CD4-positive, alpha-beta memory T cell (primary cell): ENCODE measurements around the gene INTS7. TPM values are rescaled to one million over a fixed set of nuclear protein-coding genes. Genes with fewer than 3 reads are reported as not detected.

Experiments used
- CTCF ChIA-PET: fragments of 350-600 bp; sonication (Branson Sonifier 250); formaldehyde crosslinking; loops from one replicate; lab custom pipeline; 2021; ENCODE audit warnings: inconsistent platforms; ENCODE audit not compliant: partially characterized antibody; lab: Charles Lee
- POLR2A ChIA-PET: fragments of 350-600 bp; sonication (Branson Sonifier 250); formaldehyde crosslinking; loops from one replicate; lab custom pipeline; 2021; ENCODE audit not compliant: partially characterized antibody; lab: Charles Lee
- DNase-seq, 5 donors: peaks; one replicate each; pipeline versions ENCODE4 v3.0.0 to v3.0.0-alpha.2; 2020 to 2022; ENCODE audit warnings: mixed read lengths in 1 of 5
- H3K27ac ChIP-seq: one replicate; pipeline ENCODE4 v1.7.0; 2013; ENCODE audit warnings: low read depth, low read length
- H3K27me3 ChIP-seq: 2 replicates; pipeline ENCODE4 v1.7.0; 2013; ENCODE audit warnings: mild to moderate bottlenecking, low read length, moderate library complexity; ENCODE audit not compliant: insufficient read depth
- H3K36me3 ChIP-seq: 2 replicates; pipeline ENCODE4 v1.7.0; 2013; ENCODE audit warnings: mild to moderate bottlenecking, low read length, moderate library complexity; ENCODE audit not compliant: insufficient read depth
- H3K4me1 ChIP-seq: 2 replicates; pipeline ENCODE4 v1.7.0; 2013; ENCODE audit warnings: mild to moderate bottlenecking, low read length, moderate library complexity; ENCODE audit not compliant: insufficient read depth
- H3K4me3 ChIP-seq, 2 donors: one replicate each; pipeline ENCODE4 v1.7.0; 2013; ENCODE audit warnings: low read length in 2 of 2, mild to moderate bottlenecking in 1 of 2
- H3K9me3 ChIP-seq, 2 donors: one replicate each; pipeline ENCODE4 v1.7.0; 2013; ENCODE audit warnings: low read length in 2 of 2, control low read depth in 1 of 2; ENCODE audit not compliant: control insufficient read depth in 1 of 2
- H3K27ac Mint-ChIP-seq, 7 donors: one replicate each; pipeline ENCODE4 v1.8.0; 2020 to 2021; ENCODE audit warnings: mixed read lengths in 7 of 7, mild to moderate bottlenecking in 6 of 7, inconsistent platforms in 3 of 7, moderate library complexity in 3 of 7
- H3K27me3 Mint-ChIP-seq, 2 donors: one replicate each; pipeline ENCODE4 v1.8.0; 2020 to 2021; ENCODE audit warnings: mixed read lengths in 2 of 2
- H3K36me3 Mint-ChIP-seq, 2 donors: one replicate each; pipeline ENCODE4 v1.8.0; 2020 to 2021; ENCODE audit warnings: mixed read lengths in 2 of 2, inconsistent platforms in 1 of 2, mild to moderate bottlenecking in 1 of 2
- H3K4me1 Mint-ChIP-seq, 4 donors: one replicate each; pipeline ENCODE4 v1.8.0; 2020 to 2021; ENCODE audit warnings: mixed read lengths in 4 of 4, mild to moderate bottlenecking in 1 of 4
- H3K4me3 Mint-ChIP-seq, 8 donors: one replicate each; pipeline ENCODE4 v1.8.0; 2020 to 2021; ENCODE audit warnings: mixed read lengths in 8 of 8, mild to moderate bottlenecking in 7 of 8, moderate library complexity in 6 of 8, inconsistent platforms in 3 of 8
- H3K9me3 Mint-ChIP-seq, 8 donors: one replicate each; pipeline ENCODE4 v1.8.0; 2020 to 2021; ENCODE audit warnings: mixed read lengths in 8 of 8, mild to moderate bottlenecking in 5 of 8, inconsistent platforms in 3 of 8, moderate library complexity in 1 of 8
- intact Hi-C: fragments of 100-400 bp; cut with micrococcal nuclease; formaldehyde crosslinking; loops from one replicate; pipeline ENCODE4 v1.15.1; 2023
- polyA plus RNA-seq, 2 donors: library from polyadenylated mRNA; unstranded; fragments of 300-500 nt; fragmentation: Illumina TruSeq; gene quantifications; one replicate each; pipeline ENCODE4 v1.2.3, GENCODE V29; 2021
- total RNA-seq, 2 experiments: library from RNA; stranded (reverse); gene quantifications; one replicate each; pipeline ENCODE4 v1.2.3, GENCODE V29; 2021

Gene INTS7
- total and polyA plus RNA-seq, 4 experiments from 2014 or later = 8.4 to 19.1 (median 10.9) TPM

GRCh38 chr1:212073490-212073889 lies 38.1 kb upstream of the INTS7 start:
- no peaks in the 10 kb centered on the region for H3K9me3 ChIP-seq
- Mint-ChIP-seq H3K27me3 (no peaks in the 10 kb centered on the region), H3K4me1 (peaks cover 0 to 3% (median 1%) of the 10 kb centered on the region in 4 donors), H3K9me3 (no peaks in the 10 kb centered on the region), H3K27ac (no peak overlapping the region), H3K36me3 (no peaks in the 10 kb centered on the region), H3K4me3 (no peak overlapping the region)
- H3K4me1 ChIP-seq = no peaks in the 10 kb centered on the region
- no peak for DNase-seq
- H3K36me3 ChIP-seq = no peaks in the 10 kb centered on the region
- intact Hi-C loops = no loop called here
- ChIA-PET CTCF (interaction anchor here (0.9 to 5.6 kb wide), 8 partner anchors 13 to 393 kb away, joined by 3 to 404 read pairs (median 19); partner anchors contain the start of genes DTL and INTS7), POLR2A (interaction anchor here (1.6 kb wide), 1 partner anchor 212 kb away, joined by 4 read pairs; the partner anchor contains the start of gene PPP2R5A)
- H3K27me3 ChIP-seq = no peaks in the 10 kb centered on the region
- no peak overlapping the region for H3K4me3 ChIP-seq
- H3K27ac ChIP-seq = no peak overlapping the region

GRCh38 chr1:212072047-212072446 lies 36.7 kb upstream of the INTS7 start:
- H3K36me3 Mint-ChIP-seq = no peaks in the 10 kb centered on the region
- Histone ChIP-seq H3K4me3 (no peak overlapping the region), H3K27ac (no peak overlapping the region), H3K4me1 (no peaks in the 10 kb centered on the region), H3K9me3 (no peaks in the 10 kb centered on the region), H3K27me3 (no peaks in the 10 kb centered on the region), H3K36me3 (no peaks in the 10 kb centered on the region)
- DNase-seq = no peak
- no peaks in the 10 kb centered on the region for H3K27me3 Mint-ChIP-seq
- ChIA-PET CTCF (interaction anchor here (1.4 to 5.6 kb wide), 20 partner anchors 9 to 391 kb away, joined by 3 to 404 read pairs (median 16); partner anchors contain the start of genes DTL, INTS7 and PPP2R5A), POLR2A (interaction anchor here (1.1 to 1.6 kb wide), 4 partner anchors 214 to 392 kb away, joined by 3 to 10 read pairs (median 4); partner anchors contain the start of gene PPP2R5A)
- no peaks in the 10 kb centered on the region for H3K9me3 Mint-ChIP-seq
- intact Hi-C loops = no loop called here
- no peak overlapping the region for H3K4me3 Mint-ChIP-seq
- no peak overlapping the region for H3K27ac Mint-ChIP-seq
- H3K4me1 Mint-ChIP-seq = peaks cover 0 to 3% (median 1%) of the 10 kb centered on the region in 4 donors

GRCh38 chr1:212070720-212071302 lies 35.5 kb upstream of the INTS7 start:
- DNase-seq = peak in 4 of 5 donors; percentile 49 to 55 (median 52)
- Mint-ChIP-seq H3K4me3 (no peak overlapping the region), H3K27ac (no peak overlapping the region), H3K27me3 (no peaks in the 10 kb centered on the region), H3K36me3 (no peaks in the 10 kb centered on the region), H3K4me1 (peaks cover 0 to 3% (median 1%) of the 10 kb centered on the region in 4 donors), H3K9me3 (no peaks in the 10 kb centered on the region)
- Histone ChIP-seq H3K9me3 (no peaks in the 10 kb centered on the region), H3K4me3 (no peak overlapping the region), H3K4me1 (no peaks in the 10 kb centered on the region), H3K36me3 (no peaks in the 10 kb centered on the region), H3K27ac (no peak overlapping the region), H3K27me3 (no peaks in the 10 kb centered on the region)
- POLR2A ChIA-PET = interaction anchor here (0.6 to 2.3 kb wide), 9 partner anchors 35 to 390 kb away, joined by 3 to 21 read pairs (median 7); partner anchors contain the start of genes DTL, INTS7 and PPP2R5A
- CTCF ChIA-PET = interaction anchor here (0.6 to 5.6 kb wide), 70 partner anchors 8 to 408 kb away, joined by 3 to 404 read pairs (median 6); partner anchors contain the start of genes DTL, INTS7, NENF and PPP2R5A
- intact Hi-C loops = loop anchor here (1.0 kb wide), 4 partner anchors 220 to 391 kb away; no protein-coding TSS in a partner anchor

GRCh38 chr1:212067787-212068186 lies 32.4 kb upstream of the INTS7 start:
- no peaks in the 10 kb centered on the region for H3K27me3 Mint-ChIP-seq
- Histone ChIP-seq H3K27me3 (no peaks in the 10 kb centered on the region), H3K36me3 (no peaks in the 10 kb centered on the region), H3K27ac (no peak overlapping the region), H3K4me3 (no peak overlapping the region), H3K4me1 (no peaks in the 10 kb centered on the region), H3K9me3 (no peaks in the 10 kb centered on the region)
- H3K36me3 Mint-ChIP-seq = no peaks in the 10 kb centered on the region
- H3K9me3 Mint-ChIP-seq = no peaks in the 10 kb centered on the region
- H3K4me1 Mint-ChIP-seq = peaks cover 0 to 3% (median 1%) of the 10 kb centered on the region in 4 donors
- ChIA-PET POLR2A (no interaction called here), CTCF (interaction anchor here (1.5 to 2.7 kb wide), 3 partner anchors 219 to 389 kb away, joined by 6 to 31 read pairs (median 6); partner anchors contain the start of gene PPP2R5A)
- no peak for DNase-seq
- peak overlapping the region in 1 of 7 donors; percentile 26 for H3K27ac Mint-ChIP-seq
- intact Hi-C loops = no loop called here
- no peak overlapping the region for H3K4me3 Mint-ChIP-seq

DNA sequence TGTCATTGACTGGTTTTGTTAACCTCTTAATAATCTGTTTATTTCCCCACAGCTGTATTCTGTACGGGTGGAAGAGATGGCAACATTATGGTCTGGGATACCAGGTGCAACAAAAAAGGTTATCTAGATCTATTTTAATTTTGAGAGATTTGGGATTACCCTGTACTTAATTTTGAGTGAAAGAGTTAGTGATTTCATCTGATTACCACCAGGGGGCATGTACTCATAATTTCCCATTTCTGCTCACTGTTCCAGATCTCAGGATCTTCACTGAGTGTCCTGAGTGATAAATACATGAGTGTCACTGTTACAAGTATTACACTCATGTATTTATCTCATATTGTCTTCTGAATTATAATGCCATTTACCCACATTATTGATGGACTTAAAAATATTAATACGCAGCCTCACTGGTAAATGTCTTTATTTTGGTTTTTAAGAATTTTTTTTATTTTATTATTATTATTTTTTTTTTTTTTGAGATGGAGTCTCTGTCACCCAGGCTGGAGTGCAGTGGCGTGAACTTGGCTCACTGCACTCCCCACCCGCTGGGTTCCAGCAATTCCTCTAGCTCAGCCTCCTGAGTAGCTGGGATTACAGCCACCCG lies 27.6 kb upstream of the INTS7 start:
- Histone ChIP-seq H3K4me3 (no peak overlapping the region), H3K9me3 (no peaks in the 10 kb centered on the region), H3K27ac (no peak overlapping the region), H3K4me1 (no peaks in the 10 kb centered on the region), H3K27me3 (no peaks in the 10 kb centered on the region), H3K36me3 (no peaks in the 10 kb centered on the region)
- no peak overlapping the region for H3K4me3 Mint-ChIP-seq
- POLR2A ChIA-PET = interaction anchor here (0.9 to 3.2 kb wide), 3 partner anchors 28 to 230 kb away, joined by 3 to 14 read pairs (median 5); partner anchors contain the start of genes DTL, INTS7 and PPP2R5A
- H3K4me1 Mint-ChIP-seq = no peaks in the 10 kb centered on the region
- H3K36me3 Mint-ChIP-seq = no peaks in the 10 kb centered on the region
- peaks cover 0 to 4% (median 0%) of the 10 kb centered on the region in 8 donors for H3K9me3 Mint-ChIP-seq
- CTCF ChIA-PET = interaction anchor here (0.7 to 6.6 kb wide), 39 partner anchors 8 to 415 kb away, joined by 3 to 171 read pairs (median 4); partner anchors contain the start of genes DTL and INTS7
- DNase-seq = peak in 4 of 5 donors; percentile 37 to 45 (median 38)
- no peak overlapping the region for H3K27ac Mint-ChIP-seq
- intact Hi-C loops = loop anchor here (1.0 to 2.0 kb wide), 4 partner anchors 228 to 393 kb away; no protein-coding TSS in a partner anchor
- H3K27me3 Mint-ChIP-seq = no peaks in the 10 kb centered on the region

DNA sequence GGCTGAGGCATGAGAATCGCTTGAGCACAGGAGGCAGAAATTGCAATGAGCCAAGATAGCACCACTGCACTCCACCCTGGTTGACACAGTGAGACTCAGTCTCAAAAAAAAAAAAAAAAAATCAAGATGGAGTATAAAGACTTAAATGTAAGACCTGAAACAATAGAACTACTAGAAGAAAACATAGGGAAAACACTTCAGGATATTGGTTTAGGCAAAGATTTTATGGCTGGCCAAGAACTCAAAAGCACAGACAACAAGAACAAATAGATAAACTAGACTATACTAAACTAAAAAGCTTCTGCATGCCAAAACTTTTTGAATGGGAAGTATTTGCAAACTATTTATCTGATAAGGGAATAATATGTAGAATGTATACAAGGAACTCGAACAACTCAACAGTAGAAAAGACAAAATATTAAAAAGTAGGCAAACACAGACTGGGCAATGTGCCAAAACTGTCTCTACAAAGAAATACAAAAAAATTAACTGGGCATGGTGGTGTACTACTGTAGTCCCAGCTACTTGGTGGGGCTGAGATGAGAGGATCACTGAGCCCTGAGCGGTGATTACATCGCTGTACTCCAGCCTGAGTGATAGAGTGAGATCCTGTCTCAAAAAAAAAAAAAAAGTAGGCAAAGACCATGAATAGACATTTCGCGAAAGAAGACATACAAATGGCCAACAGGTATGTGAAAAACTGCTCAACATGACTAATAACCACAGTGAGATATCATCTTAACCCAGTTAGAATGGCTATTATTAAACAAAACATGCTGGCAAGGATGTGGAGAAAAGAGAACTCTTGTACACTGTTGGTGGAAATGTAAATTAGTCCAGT lies 25.5 kb upstream of the INTS7 start:
- POLR2A ChIA-PET = no interaction called here

More for the DNA sequence above, 25.5 kb upstream of the INTS7 start:
- intact Hi-C loops = no loop called here
- H3K27me3 Mint-ChIP-seq = no peaks in the 10 kb centered on the region
- H3K9me3 ChIP-seq = peaks cover 0 to 3% of the 10 kb centered on the region in 2 donors
- CTCF ChIA-PET = interaction anchor here (0.6 to 6.6 kb wide), 5 partner anchors 10 to 938 kb away, joined by 3 to 171 read pairs (median 6); no protein-coding TSS in a partner anchor
- peaks cover 4 to 22% (median 17%) of the 10 kb centered on the region in 8 donors for H3K9me3 Mint-ChIP-seq
- no peak overlapping the region for H3K27ac ChIP-seq
- no peak overlapping the region for H3K4me3 Mint-ChIP-seq
- peak overlapping the region in 1 of 7 donors; percentile 11 for H3K27ac Mint-ChIP-seq
- H3K36me3 ChIP-seq = no peaks in the 10 kb centered on the region
- H3K4me1 Mint-ChIP-seq = no peaks in the 10 kb centered on the region
- no peak overlapping the region for H3K4me3 ChIP-seq
- no peaks in the 10 kb centered on the region for H3K4me1 ChIP-seq
- H3K27me3 ChIP-seq = no peaks in the 10 kb centered on the region
- DNase-seq = no peak
- H3K36me3 Mint-ChIP-seq = peaks cover 6 to 7% of the 10 kb centered on the region in 2 donors
